Cerebellar cortex (tissue), 1 donor: ENCODE measurements around the gene PBX1.
A peak's percentile ranks its signal among the peaks of the same experiment; 100 is the strongest.

Experiments used
- DNase-seq: peaks from one replicate; pipeline ENCODE4 v3.0.0-alpha.2; 2015; ENCODE audit warnings: low spot score

Gene PBX1

DNA sequence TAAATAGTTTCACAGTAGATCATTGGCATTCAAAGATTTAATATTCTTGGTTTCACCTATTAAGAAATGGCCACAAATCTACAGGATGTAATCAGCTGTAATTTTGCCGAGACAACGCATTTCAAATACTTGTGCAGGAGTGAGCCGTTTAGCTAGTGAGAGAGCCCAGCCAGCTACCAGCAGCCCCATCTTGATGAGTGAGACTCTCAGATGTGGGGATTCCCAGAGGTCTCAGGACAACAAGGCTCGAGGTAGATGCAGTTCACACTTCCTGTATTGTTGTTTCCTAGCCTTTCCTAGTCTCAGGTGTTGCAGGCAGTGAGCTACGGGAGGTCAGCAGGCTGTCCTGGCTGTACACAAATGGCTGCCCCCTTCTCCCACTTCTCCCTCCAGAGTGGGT is 108.6 kb downstream of the PBX1 start:
- no peak for DNase-seq

- DNase-seq, result no peak
These were observed 109.8 kb downstream of the PBX1 start for GRCh38 chr1:164668491-164669400.

GRCh38 chr1:164670026-164670425 is 111.0 kb downstream of the PBX1 start:
- DNase-seq, result no peak

- no peak for DNase-seq
These were observed 111.8 kb downstream of the PBX1 start for GRCh38 chr1:164670786-164671185.

- DNase-seq, result no peak
These were observed 112.5 kb downstream of the PBX1 start for GRCh38 chr1:164671323-164671965.

DNA sequence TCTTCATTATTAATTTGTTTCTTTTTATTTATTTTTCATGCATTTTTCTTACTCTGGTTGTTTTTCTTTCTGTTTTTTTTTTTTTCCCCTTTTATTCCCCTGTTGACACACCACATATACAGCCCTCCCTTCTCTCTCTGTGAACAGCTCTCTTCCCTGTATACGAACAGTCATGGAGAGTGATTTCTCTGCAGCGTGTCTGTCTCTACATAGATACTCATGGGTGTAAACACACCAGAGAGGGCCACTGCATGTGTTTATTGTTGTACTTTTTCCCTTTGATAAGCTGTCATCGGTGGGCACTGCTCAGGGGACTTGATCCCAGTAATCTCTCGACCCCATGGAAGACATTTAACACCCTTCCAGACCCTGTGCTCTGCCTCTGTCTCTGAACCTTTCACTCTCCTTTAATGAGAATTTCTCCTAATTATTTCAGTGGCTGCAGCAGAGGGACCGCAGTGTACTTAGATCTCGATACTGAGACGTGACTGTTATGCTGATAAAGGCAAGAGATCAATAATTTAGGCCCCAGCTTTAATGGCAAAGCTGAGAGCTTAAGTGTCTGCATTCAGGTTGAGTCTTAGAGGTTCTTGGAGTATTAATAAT is 113.1 kb downstream of the PBX1 start:
- DNase-seq, result no peak

DNA sequence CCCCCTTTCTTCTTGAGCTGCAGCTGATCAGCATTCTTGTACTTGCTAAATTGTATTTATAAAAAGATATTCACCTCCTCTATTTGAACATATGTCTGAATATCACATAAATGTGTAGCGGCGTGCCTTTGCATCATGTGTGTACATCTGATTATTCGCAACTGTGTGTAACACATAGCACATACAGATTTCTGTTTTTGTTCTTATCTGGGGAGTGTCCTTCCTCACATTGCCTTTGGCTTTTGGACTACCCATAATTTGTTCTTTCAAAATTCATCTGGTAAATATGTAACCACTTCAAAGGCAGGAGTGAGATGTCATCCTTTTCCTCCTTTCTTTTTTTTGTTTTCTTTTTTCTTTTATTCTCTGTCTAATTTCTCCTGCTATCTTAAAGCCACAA is 113.6 kb downstream of the PBX1 start:
- DNase-seq, result no peak

DNA sequence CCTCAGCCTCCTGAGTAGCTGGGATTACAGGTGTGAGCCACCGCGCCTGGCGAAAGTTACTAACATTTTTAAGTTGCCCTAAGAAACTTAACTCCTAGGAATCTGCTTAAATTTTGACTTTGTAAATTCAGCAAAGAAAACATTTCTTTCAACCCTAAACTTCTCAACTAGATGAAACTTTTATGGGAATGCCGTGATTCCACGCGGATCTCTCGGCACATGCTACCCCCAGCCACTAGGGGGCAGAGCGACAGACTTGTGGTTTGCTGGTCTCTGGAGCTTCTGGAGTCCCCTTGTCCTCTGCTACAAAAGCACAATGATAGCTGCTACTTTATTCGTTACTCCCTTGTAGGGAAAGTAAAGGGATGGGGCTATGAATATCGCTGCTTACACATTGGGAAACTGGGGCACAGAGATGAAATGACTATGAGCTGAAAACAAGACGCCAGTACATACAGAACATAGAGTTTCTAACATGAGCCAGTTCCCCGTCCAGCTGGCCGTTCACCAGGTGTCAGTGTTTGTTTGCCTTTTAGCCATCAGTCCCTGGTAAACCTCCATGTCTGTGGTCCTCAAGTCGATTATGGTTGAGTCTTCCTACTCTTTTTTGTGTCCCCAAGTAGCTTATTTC is 114.7 kb downstream of the PBX1 start:
- peak; percentile 28 for DNase-seq

DNA sequence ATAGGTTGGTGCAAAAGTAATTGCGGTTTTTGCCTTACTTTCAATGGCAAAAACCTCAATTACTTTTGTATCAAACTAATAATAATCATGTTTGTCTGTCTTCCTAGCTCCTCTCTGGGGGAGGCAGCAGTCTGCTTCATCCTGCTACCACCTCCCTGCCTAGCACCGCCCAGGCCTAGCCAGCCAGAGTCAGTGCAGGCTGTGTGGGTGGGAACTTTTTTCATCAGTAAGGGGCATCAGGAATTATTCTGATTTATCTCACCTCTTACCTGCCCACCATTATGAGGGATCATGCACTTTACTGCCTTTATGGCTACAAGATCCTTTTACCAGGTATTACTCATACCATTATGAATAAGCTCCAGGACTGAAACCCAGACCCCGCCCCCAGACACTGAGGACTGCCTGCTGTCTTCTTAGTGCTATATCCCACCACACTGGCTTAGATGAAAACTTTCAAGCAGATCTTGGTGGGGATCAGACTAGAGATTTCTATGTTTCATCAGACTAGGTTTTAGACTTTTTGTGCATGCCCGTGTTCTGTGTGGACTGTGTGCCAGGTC is 116.4 kb downstream of the PBX1 start:
- DNase-seq, result no peak

GRCh38 chr1:164678136-164678700 is 119.2 kb downstream of the PBX1 start:
- DNase-seq, result no peak

DNA sequence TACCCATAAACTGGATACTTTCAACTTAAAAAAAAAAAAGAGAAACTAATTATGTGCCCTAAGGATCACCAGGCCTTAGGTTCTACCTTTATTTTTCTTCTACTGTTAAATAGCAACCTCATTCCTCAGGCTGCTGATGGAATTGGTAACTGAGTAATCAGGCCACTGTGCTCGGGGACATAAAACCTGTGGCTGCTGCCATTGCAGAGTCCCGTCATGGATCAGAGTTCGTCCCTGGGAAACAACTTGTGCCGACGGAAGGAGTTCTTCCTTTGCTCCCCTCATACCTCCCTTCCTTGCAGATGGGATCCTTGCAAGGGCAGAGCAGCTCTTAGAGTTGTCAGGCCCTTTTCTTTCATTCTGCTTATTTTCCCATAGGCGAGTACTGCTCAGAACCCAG is 123.6 kb downstream of the PBX1 start:
- DNase-seq, result no peak

- DNase-seq, result no peak
These were observed 124.3 kb downstream of the PBX1 start for GRCh38 chr1:164683235-164683634.

DNA sequence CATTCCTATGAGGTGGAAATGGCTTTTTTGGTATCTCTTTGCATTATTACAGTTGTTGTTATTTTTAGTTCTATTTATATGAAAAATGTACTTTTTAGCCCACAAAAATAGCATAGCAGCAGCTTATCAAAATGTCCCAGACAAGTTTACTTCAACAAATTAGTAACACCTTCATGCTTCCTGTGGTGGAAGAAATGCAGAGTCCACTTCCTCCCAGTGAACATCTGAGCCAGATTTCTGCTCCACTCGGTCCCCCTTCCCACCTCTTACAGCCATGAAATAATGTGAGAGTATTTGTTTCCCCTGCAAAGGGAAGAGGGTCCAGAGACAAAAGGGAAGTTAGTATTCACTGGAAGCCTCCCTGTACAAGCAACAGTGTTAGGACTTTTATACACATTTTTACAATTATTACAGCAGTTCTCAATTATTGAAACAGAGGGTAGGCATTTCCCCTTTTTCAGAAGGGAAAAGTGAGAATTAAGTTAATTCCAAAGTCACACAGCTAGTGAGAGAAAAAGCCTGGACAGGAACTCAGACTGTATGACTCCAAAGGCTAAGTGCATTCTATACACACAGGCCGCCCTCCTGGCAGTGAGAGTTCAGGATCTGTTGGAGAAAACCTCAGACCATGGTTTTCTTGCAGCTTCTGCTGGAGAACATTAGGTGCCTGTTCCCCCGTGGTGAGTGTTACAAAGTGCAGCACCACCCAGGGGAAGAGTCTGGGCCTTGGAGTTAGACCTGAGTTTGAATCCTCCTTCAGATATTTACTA is 126.5 kb downstream of the PBX1 start:
- DNase-seq, result no peak

DNA sequence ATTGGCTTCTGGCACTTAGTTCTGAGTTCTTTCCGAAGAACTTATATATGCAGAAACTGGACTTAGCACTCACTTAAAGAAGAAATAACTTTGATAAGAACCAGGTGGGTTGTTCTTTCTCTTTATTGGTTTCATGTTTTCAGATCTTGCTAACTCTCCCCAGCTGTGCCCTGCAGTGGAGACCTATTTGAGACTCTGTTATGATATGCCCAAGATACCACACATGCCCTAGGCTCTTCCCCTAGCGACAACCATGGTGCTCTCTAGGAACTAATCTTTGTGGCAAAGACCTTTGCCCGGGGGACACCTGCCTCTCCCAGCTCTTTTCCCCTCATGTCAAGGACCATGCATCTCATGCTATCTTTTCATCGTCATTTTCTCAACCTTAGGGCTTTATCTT is 128.8 kb downstream of the PBX1 start:
- DNase-seq, result no peak

GRCh38 chr1:164688791-164689190 is 129.8 kb downstream of the PBX1 start:
- DNase-seq, result no peak

DNA sequence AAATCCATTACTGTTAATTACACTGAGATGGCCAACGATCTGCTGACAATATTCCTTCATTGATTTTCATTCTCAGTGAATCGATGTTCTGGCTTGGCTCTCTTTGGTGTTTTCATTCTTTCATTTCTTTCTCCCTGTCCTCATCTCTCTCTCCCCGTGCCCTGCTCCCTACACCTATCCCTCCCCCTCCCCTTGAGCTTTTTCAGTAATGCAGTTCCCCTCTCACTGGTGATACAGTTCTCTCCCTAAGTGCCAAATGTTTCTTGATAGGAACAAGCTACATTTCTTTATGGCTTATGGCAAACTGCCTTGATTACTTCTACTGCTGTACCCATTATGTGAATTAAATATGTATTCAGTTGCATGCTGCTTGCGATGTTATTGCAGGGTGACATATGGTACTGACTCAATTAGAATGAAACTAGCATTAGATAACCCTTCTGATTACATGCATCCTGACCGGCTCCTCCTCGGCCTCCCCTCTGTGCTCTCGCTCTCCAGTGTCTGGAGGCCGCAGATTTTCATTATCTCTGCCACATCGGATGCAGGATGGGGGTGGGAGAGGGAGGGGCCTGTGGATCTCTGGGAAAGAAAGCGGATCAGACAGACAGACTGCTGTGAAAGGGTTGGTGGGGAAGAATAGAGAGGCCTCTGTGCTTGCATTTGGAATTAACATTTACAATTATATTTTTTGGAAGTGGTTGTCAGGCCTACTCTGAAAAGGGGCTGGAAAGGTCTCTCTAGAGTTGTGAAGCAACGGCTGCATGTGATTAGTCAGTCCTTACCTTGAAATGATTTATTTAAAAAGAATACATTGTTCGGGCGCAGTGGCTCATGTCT is 130.9 kb downstream of the PBX1 start:
- peak; percentile 33 for DNase-seq

- no peak for DNase-seq
These were observed 133.4 kb downstream of the PBX1 start for GRCh38 chr1:164692420-164692819.

DNA sequence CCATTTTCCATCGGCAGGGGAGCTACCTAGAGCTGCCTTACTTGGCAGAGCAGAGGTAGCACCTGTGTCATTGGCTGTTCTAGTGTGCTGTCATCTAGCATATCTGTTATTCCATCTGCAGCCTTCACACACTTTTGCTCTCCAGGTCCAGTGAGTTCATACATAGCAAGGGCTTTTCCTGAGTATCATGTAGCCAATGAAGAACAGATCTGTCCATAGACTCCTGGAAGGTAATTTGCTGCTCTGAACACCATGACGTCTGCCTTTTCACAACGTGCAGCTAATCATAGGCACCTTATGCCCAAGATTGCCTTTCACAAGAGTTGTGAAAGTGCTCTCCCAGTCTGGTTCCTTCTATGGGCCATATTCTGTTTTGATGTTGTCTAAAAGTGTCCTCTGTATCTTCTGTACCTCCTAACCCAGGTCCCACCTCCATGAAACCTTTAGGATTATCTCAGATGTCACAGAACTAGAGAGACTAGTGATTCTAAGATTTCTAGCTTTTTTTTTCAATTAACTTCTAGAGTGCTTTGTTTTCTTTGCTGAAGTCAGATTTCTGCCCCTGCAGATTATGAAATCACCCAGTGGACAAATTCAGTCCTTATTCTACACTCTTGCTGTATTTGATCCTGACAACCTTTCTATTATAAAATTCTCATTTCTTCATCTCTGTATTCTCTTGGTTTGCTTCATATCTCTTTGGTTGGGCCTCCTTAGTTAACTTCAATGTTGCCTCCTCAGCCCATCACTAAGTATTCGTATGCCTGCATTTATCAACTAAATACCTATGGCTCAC is 134.8 kb downstream of the PBX1 start:
- no peak for DNase-seq

- DNase-seq, result no peak
These were observed 135.5 kb downstream of the PBX1 start for GRCh38 chr1:164694505-164694904.
